Measurements from ENCODE around the gene NSG1.

The NSG1 gene

DNA sequence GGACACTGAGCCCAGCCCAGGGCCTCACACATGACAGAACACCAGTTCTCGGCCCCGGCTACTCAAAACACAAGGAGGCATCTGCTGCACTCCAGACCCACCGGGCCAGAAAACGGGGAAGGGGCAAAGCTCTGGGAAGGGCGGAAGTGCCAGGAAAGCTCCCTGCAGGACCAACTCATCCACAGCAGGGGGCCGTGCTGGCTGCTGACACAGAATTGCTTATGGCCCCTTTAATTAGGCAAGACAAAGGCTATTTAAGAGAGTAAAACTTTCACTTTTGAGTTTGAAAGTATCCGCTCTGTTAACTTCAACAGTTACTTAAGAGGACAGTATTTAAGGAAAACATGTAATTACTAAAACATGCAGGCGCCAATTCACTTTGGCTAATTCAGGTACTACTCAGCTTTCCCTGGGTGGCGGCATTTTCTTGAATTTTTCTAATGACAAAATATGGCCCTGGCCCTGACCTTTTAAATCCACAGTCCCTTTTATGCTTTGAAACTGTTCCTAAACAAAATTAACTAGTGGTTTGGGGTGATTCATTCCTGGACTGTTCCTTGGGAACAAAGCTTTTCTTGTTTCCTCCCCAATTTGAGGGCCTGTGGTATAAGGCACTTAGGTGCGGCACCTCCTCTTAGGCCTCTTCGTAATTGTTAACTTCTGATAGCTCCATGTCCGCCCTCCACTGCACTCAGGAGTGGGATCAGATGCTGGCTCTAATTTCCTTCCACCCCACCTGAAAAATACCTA, 40.4 kb downstream of the NSG1 start:
- no peak overlapping the region for H3K4me3 ChIP-seq (ENCODE audit: low read depth, low read length)
- TF ChIP-seq, protein P1, sequence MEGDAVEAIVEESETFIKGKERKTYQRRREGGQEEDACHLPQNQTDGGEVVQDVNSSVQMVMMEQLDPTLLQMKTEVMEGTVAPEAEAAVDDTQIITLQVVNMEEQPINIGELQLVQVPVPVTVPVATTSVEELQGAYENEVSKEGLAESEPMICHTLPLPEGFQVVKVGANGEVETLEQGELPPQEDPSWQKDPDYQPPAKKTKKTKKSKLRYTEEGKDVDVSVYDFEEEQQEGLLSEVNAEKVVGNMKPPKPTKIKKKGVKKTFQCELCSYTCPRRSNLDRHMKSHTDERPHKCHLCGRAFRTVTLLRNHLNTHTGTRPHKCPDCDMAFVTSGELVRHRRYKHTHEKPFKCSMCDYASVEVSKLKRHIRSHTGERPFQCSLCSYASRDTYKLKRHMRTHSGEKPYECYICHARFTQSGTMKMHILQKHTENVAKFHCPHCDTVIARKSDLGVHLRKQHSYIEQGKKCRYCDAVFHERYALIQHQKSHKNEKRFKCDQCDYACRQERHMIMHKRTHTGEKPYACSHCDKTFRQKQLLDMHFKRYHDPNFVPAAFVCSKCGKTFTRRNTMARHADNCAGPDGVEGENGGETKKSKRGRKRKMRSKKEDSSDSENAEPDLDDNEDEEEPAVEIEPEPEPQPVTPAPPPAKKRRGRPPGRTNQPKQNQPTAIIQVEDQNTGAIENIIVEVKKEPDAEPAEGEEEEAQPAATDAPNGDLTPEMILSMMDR (conservative IDR thresholded peaks at IDR 0.05; ENCODE audit: low read depth, low read length): peak; percentile 12
- DNase-seq (ENCODE audit: low read depth): peak; percentile 40

DNA sequence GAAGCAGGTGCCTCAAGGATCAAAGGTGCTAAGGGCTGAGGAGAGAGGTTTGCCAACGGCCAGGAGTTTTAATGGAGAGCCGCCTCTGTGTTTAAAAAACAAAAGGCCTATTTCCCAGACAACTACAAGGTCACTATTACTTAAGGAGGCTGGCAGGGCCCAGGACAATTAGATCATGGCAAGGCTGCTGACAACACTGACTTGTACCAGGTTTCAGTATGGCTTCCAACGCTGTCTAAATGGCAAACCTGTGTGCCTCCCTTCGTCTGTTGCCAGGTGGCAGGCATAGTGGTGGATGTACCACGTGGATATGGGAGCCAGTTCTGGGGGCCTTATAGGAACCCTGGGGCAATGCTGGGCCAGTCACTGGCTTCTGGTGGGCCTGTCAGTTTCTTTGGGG, 41.0 kb downstream of the NSG1 start:
- no peak for DNase-seq (ENCODE audit: low read depth)
- TF ChIP-seq, protein P1 (conservative IDR thresholded peaks at IDR 0.05; ENCODE audit: low read depth, low read length): no peak
- no peak overlapping the region for H3K4me3 ChIP-seq (ENCODE audit: low read depth, low read length)

DNA sequence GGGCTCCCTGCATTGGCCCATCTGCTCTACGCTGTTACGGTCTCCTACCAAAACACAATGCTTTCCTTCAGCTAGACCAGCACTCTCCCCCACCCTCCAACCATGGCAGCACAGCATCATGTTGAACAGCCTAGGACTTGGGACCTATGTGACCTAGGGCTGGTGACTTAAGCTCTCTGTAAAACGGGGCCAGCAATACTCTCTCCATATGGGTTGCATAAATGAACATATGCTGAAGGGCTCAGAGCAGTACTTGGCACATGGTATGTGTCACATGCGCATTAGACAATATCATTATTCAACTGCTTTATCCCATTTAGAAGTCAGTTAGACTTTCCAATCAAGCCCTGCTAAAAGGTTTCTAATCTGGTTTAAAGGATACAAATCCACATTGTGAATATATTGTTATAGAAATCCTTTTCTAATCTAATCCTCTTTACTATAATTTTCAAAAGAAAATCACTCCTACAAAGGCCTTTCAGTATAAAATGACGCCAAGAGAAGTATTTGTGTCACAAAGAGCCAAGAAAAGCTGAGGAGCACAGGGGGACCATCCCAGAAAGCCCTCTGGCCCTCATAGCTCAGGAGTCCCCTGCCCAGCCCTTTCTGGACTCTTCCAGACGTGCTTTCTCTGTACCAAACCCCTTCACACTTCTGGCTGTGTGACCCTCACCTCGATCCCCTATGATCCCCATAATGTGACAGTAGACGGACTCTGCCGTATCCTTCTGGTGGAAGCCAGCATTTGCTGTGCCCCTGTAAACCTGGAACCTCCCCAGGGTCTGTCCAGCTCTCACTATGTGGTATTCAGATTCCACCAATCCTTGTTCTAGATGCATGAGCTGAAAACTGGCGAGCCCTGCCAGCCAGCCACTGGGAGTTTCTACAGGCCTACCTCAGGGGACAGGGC, 42.3 kb downstream of the NSG1 start:
- DNase-seq (ENCODE audit: low read depth): no peak
- H3K4me3 ChIP-seq (ENCODE audit: low read depth, low read length): no peak overlapping the region
- TF ChIP-seq, protein P1 (conservative IDR thresholded peaks at IDR 0.05; ENCODE audit: low read depth, low read length): no peak

DNA sequence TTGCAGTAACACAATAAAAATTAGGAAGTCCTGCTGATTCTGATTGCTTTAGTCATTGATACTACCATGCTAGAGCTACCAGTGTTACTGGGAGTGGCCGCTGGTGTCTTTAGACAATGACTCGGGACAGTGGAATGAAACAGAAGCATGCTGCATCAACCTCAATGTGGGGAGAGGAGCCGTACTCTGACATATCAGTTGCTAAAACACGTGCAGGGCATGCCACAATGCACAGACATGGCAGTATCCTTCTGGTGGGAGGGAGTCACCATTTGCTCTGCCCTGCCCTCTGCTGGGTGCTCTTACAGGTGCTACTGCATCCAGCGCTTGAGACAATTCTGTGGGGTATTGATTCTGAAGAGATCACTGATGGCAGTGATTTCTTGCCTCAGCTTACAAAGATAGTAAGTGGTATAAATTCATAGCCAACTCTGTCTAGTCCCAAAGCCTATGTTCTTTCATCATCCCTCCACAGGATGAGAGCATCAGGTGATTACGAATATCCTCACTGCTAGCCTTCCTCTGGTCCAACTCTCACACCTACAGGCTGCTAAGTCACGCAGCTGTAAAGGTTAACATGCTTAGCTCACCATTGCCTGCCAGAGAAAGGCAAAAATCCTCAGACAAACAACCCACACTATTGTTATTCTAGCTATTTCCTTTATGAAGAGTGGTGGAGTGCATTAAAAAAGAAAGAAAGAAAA, 43.7 kb downstream of the NSG1 start:
- peak; percentile 79 for DNase-seq (ENCODE audit: low read depth)
- TF ChIP-seq, protein P1 (conservative IDR thresholded peaks at IDR 0.05; ENCODE audit: low read depth, low read length): peak; percentile 87
- H3K4me3 ChIP-seq (ENCODE audit: low read depth, low read length): no peak overlapping the region

DNA sequence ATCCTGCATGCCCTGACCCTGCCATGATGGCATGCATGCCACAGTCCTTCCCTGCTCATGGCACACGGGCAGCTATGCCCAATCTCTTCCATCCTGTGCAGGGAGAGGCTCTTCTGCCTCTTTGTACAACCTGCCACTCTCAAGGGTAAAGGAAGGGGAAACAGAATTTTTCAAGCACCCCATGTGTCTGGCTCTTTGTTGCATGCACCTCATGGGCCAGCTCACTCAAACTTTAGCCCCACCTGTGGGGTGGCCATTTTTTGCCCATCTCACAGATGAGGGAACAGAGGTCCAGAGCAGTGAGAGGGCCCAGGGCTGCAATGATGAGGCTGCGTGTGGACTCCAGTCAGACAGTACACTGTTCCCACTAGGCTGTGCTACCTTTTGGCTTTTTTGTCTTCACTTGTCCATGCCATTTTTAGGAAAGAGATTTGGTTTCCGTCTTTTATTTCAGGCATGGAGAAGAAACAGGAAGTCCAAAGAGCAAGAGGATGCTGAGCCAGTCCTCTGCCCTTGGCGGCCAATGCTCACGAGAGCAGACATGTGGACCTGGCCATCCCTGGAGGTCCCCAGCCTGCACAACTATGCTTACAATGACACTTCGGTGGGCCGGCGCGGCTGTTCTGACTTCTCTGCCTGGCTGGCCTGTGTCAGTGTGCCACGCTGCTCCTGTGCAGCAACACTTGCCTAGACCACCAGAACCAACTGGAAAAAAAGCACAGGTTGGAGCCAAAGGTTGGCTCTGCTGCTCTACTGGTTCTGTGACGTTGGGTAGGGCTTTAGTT, 45.6 kb downstream of the NSG1 start:
- TF ChIP-seq, protein P1 (conservative IDR thresholded peaks at IDR 0.05; ENCODE audit: low read depth, low read length): no peak
- no peak overlapping the region for H3K4me3 ChIP-seq (ENCODE audit: low read depth, low read length)
- no peak for DNase-seq (ENCODE audit: low read depth)

DNA sequence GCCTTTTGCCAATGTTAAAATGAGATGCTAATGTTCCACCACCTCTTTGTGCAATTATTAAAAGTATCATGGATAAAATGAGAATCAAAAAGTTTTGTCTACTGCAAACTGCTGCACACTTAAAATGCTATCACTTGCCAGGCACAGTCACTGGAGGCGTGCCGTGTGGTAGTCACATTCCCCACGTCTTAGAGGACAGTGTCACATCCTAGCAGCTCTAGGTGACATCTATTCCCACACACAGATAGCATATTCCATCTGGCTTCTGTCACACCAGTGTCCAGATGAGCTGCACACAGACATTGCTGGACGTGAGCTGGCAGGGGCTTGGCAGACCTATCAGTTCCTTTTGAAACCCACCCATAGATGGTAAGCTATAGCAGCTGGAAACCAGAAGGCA, 47.0 kb downstream of the NSG1 start:
- H3K4me3 ChIP-seq (ENCODE audit: low read depth, low read length): no peak overlapping the region
- no peak for DNase-seq (ENCODE audit: low read depth)
- TF ChIP-seq, protein P1 (conservative IDR thresholded peaks at IDR 0.05; ENCODE audit: low read depth, low read length): no peak

All from choroid plexus epithelial cell (primary cell).